Measurements from ENCODE around the gene CAVIN3. TPM values are rescaled to one million over a fixed set of nuclear protein-coding genes. Genes with fewer than 3 reads are reported as not detected.

Gene CAVIN3
- total and polyA plus RNA-seq, 2 of the 8 experiments (the other 6 are each of a cell fraction or from before 2014, with no cell fraction given): 17.7 to 26.4 TPM

GRCh38 chr11:6270584-6271246 lies 49.6 kb downstream of the CAVIN3 start:
- POLR2A ChIA-PET (ENCODE audit: partially characterized antibody): interaction anchor here (0.8 to 1.4 kb wide), 3 partner anchors 10 to 49 kb away, joined by 4 to 5 read pairs (median 4); partner anchors contain the start of gene CCKBR
- Histone ChIP-seq H4K8ac (ENCODE audit: extremely low read depth, insufficient read depth, low read length) (0 out of 2 replicates have a peak overlapping the region, but pooled peaks have one; percentile 8), H4K91ac (replicated peaks; ENCODE audit: insufficient read length, low read length) (no peak overlapping the region), H2BK15ac (ENCODE audit: low read length) (no peak overlapping the region), H2BK5ac (ENCODE audit: low read depth, low read length) (no peak overlapping the region), H3K9ac (replicated peaks in 1 of 4; ENCODE audit: extremely low read depth in 1 of 4, low read depth in 3 of 4, low read length in 3 of 4) (no peak overlapping the region), H2AK5ac (ENCODE audit: low read depth, low read length) (no peak overlapping the region), H3K23ac (ENCODE audit: insufficient read length) (no peak overlapping the region), H2BK20ac (ENCODE audit: low read length) (no peak overlapping the region), H2AFZ (ENCODE audit: low read length) (no peak overlapping the region), H3K4ac (replicated peaks; ENCODE audit: insufficient read length, low read depth, low read length) (no peak overlapping the region), H3K14ac (ENCODE audit: insufficient read length) (no peak overlapping the region), H3K4me2 (ENCODE audit: insufficient read depth in 1 of 2, low read depth in 2 of 2, low read length in 2 of 2) (no peak overlapping the region), H2BK120ac (replicated peaks; ENCODE audit: low read depth, low read length) (no peak overlapping the region), H4K5ac (ENCODE audit: insufficient read length, low read depth, low read length) (no peak overlapping the region), H3K9me3 (ENCODE audit: insufficient read depth in 2 of 2, low read depth in 1 of 2, low read length in 1 of 2) (no peaks in the 10 kb centered on the region), H3K27ac (ENCODE audit: low read depth, low read length) (no peak overlapping the region), H3K36me3 (ENCODE audit: control insufficient read depth in 2 of 4, insufficient read depth in 4 of 4, low read length in 3 of 4) (no peaks in the 10 kb centered on the region), H3K79me2 (ENCODE audit: control insufficient read depth in 1 of 2, insufficient read depth in 2 of 2, low read length in 2 of 2) (no peaks in the 10 kb centered on the region), H4K20me1 (replicated peaks in 1 of 2; ENCODE audit: control insufficient read depth in 1 of 2, insufficient read depth in 2 of 2, low read length in 2 of 2) (no peaks in the 10 kb centered on the region), H3K4me1 (replicated peaks in 1 of 4; ENCODE audit: control insufficient read depth in 3 of 4, insufficient read depth in 4 of 4, low read length in 3 of 4) (peaks cover 0 to 4% (median 0%) of the 10 kb centered on the region in 4 experiments; a peak in 1 of 7 replicates), H3K4me3 (ENCODE audit: extremely low read depth in 1 of 4, insufficient read depth in 2 of 4, low read depth in 3 of 4, low read length in 4 of 4) (no peak overlapping the region), H3K18ac (ENCODE audit: extremely low read depth, low read length) (no peak overlapping the region), H2BK12ac (ENCODE audit: low read depth, low read length) (no peak overlapping the region), H3K23me2 (ENCODE audit: low read depth, low read length) (no peaks in the 10 kb centered on the region), H3K27me3 (replicated peaks in 1 of 4; ENCODE audit: control insufficient read depth in 3 of 4, extremely low read depth in 1 of 4, insufficient read depth in 3 of 4, low read length in 3 of 4) (no peaks in the 10 kb centered on the region; a peak in 1 of 7 replicates), H3K56ac (replicated peaks; ENCODE audit: insufficient read length, low read depth, low read length) (no peak overlapping the region), H3K79me1 (ENCODE audit: low read depth, low read length) (no peaks in the 10 kb centered on the region)
- WGBS, 2 experiments (ENCODE audit: extremely low coverage in 1 of 2, insufficient coverage in 1 of 2, insufficient read length in 1 of 2, insufficient replicate concordance in 2 of 2, low coverage in 1 of 2, low lambda C conversion rate in 2 of 2, missing lambda C conversion rate in 1 of 2): 91% methylated on average over 38 of the region's 41 CpGs; no CpG with 5 or more reads in 1 of the 2 experiments
- CTCF ChIA-PET (ENCODE audit: partially characterized antibody): interaction anchor here (0.6 to 8.6 kb wide), 38 partner anchors 8 to 820 kb away, joined by 3 to 112 read pairs (median 4); partner anchors contain the start of gene CCKBR
- TF ChIP-seq HDAC6 (IDR thresholded peaks at IDR 0.05; ENCODE audit: low read depth, low read length) (no peak), SAP30 (IDR thresholded peaks at IDR 0.05; ENCODE audit: insufficient read depth, insufficient replicate concordance, low read length) (no peak), GABPA (IDR thresholded peaks at IDR 0.05; ENCODE audit: borderline replicate concordance, insufficient read depth, low read length) (no peak), MAX (IDR thresholded peaks at IDR 0.05) (no peak)
- DNase-seq (ENCODE audit: low read depth in 1 of 2, low spot score in 2 of 2) (no peak), FAIRE-seq (no peak)

All from H1 (cell line).